ENCODE measurements around the gene BORCS6. TPM values are rescaled to one million over a fixed set of nuclear protein-coding genes. Genes with fewer than 3 reads are reported as not detected.

BORCS6 gene
- total and polyA plus RNA-seq, 2 of the 13 experiments (the other 11 are each of a cell fraction or from before 2014, with no cell fraction given): 2.0 to 5.1 TPM

GRCh38 chr17:8192070-8192815 lies 2.3 kb upstream of the BORCS6 start:
- no peaks in the 10 kb centered on the region; a peak in 1 of 5 replicates for H3K27me3 ChIP-seq (ENCODE audit: control insufficient read depth in 1 of 2, insufficient read depth in 2 of 2, low read length in 2 of 2)
- H3K4me3 ChIP-seq (replicated peaks in 1 of 3; ENCODE audit: insufficient read depth in 1 of 3, low read depth in 2 of 3, low read length in 3 of 3): peak overlapping the region; percentile 27 to 65 (median 45)
- intact Hi-C loops (cut with micrococcal nuclease; ENCODE audit: unreplicated experiment) (no loop called here), in situ Hi-C loops (cut with HindIII; ENCODE audit: extremely low pct_ligation_motif_present, low pct_unique_long_range_greater_than_20kb) (no loop called here)
- peak overlapping the region; percentile 93 for H3K4me2 ChIP-seq (ENCODE audit: low read depth, low read length)
- H2AFZ ChIP-seq (ENCODE audit: low read length): peak overlapping the region; percentile 62
- peak; percentile 98 for FAIRE-seq
- H3K9me3 ChIP-seq (ENCODE audit: low read length): no peaks in the 10 kb centered on the region
- POLR2A ChIA-PET: interaction anchor here (0.7 to 9.9 kb wide), 15 partner anchors 9 to 354 kb away, joined by 3 to 160 read pairs (median 5); partner anchors contain the start of genes AURKB, CTC1, SLC25A35 and TMEM107
- no TSS peak for BruUV-seq (replicated peaks)
- peaks cover 8% of the 10 kb centered on the region for H3K79me2 ChIP-seq (ENCODE audit: insufficient read depth, low read length)
- WGBS (ENCODE audit: low lambda C conversion rate): 1% methylated on average over 11 of the region's 12 CpGs
- peak overlapping the region; percentile 66 for H3K27ac ChIP-seq (ENCODE audit: extremely low read length, insufficient read depth, low read length)
- ATAC-seq: peak; percentile 46
- H3K36me3 ChIP-seq (replicated peaks in 1 of 2; ENCODE audit: control insufficient read depth in 1 of 2, insufficient read depth in 2 of 2, low read length in 2 of 2): no peaks in the 10 kb centered on the region
- H4K20me1 ChIP-seq (ENCODE audit: insufficient read depth, low read length): peaks cover 1% of the 10 kb centered on the region
- peaks cover 59% of the 10 kb centered on the region for H3K4me1 ChIP-seq (ENCODE audit: insufficient read depth, low read length)
- DNase-seq (ENCODE audit: low spot score): peak; percentile 93
- CTCF ChIA-PET (ENCODE audit: low intra/inter-chr PET ratio, low total read pairs): no interaction called here
- H3K9ac ChIP-seq (ENCODE audit: insufficient read depth, low read depth, low read length): peak overlapping the region; percentile 70
- TF ChIP-seq U2AF2 (IDR thresholded peaks at IDR 0.05; ENCODE audit: low read depth, low read length) (no peak), ZFAT (CRISPR knock-in tag; conservative IDR thresholded peaks at IDR 0.05) (no peak), ZNF781 (CRISPR knock-in tag; IDR thresholded peaks at IDR 0.05; ENCODE audit: borderline replicate concordance, not compliant biosample characterization) (no peak), CSRNP1 (CRISPR knock-in tag; IDR thresholded peaks at IDR 0.05) (no peak), ZFP62 (CRISPR knock-in tag; IDR thresholded peaks at IDR 0.05) (no peak), TBP (CRISPR knock-in tag; IDR thresholded peaks at IDR 0.05) (no peak), ZNF333 (CRISPR knock-in tag; IDR thresholded peaks at IDR 0.05; ENCODE audit: borderline replicate concordance) (no peak), CCDC6 (CRISPR knock-in tag; IDR thresholded peaks at IDR 0.05) (no peak), NPAS2 (CRISPR knock-in tag; IDR thresholded peaks at IDR 0.05; ENCODE audit: borderline replicate concordance) (no peak), ZIK1 (CRISPR knock-in tag; IDR thresholded peaks at IDR 0.05; ENCODE audit: borderline replicate concordance, low read depth) (no peak), ZNF574 (CRISPR knock-in tag; IDR thresholded peaks at IDR 0.05) (no peak), ZNF644 (CRISPR knock-in tag; IDR thresholded peaks at IDR 0.05; ENCODE audit: low read depth) (no peak), ZNF724P (CRISPR knock-in tag; IDR thresholded peaks at IDR 0.05; ENCODE audit: borderline replicate concordance) (no peak), ZNF788 (CRISPR knock-in tag; IDR thresholded peaks at IDR 0.05; ENCODE audit: borderline replicate concordance) (no peak), SOX13 (IDR thresholded peaks at IDR 0.05) (no peak), SOX13 (CRISPR knock-in tag; conservative IDR thresholded peaks at IDR 0.05 in 1 of 2, IDR thresholded peaks at IDR 0.05 in 1 of 2) (0 out of 4 replicates have a peak, but pooled peaks of 1 of the 2 experiments have one; percentile 5), ZNF232 (CRISPR knock-in tag; IDR thresholded peaks at IDR 0.05; ENCODE audit: borderline replicate concordance) (no peak), CENPBD1 (CRISPR knock-in tag; IDR thresholded peaks at IDR 0.05; ENCODE audit: borderline replicate concordance, low read depth) (no peak), ZNF598 (CRISPR knock-in tag; IDR thresholded peaks at IDR 0.05; ENCODE audit: borderline replicate concordance) (no peak), HOXD1 (CRISPR knock-in tag; IDR thresholded peaks at IDR 0.05) (no peak)

Measured in HepG2 (cell line).